Hematopoietic multipotent progenitor cell treated with erythropoietin and hydrocortisone succinate and interleukin-3 and kit ligand, for 17 days (in vitro differentiated cells): ENCODE results near the gene SEMA6C.

Experiments used
- DNase-seq: peaks from one replicate; pipeline ENCODE4 v3.0.0-alpha.2; 2015; ENCODE audit warnings: low spot score

The SEMA6C gene

GRCh38 chr1:151159373-151159772, 12.9 kb upstream of the SEMA6C start:
- DNase-seq = no peak

GRCh38 chr1:151158751-151159251, 12.4 kb upstream of the SEMA6C start:
- no peak for DNase-seq

- no peak for DNase-seq
Observed at GRCh38 chr1:151158326-151158725, 11.9 kb upstream of the SEMA6C start.

- DNase-seq = no peak
Observed at GRCh38 chr1:151157067-151157531, 10.7 kb upstream of the SEMA6C start.

GRCh38 chr1:151156515-151156819, 10.0 kb upstream of the SEMA6C start, which contains the start of gene TNFAIP8L2:
TSS of gene TNFAIP8L2 (plus strand) at chr1:151156649. CDS start at chr1:151158698, 2,049 bp downstream.
- peak; percentile 56 for DNase-seq

GRCh38 chr1:151147665-151148064, 1.2 kb upstream of the SEMA6C start:
- no peak for DNase-seq

- DNase-seq = peak; percentile 20
Observed at GRCh38 chr1:151147132-151147503, 687 bp upstream of the SEMA6C start.

- no peak for DNase-seq
Observed at GRCh38 chr1:151146072-151146411, 389 bp downstream of the SEMA6C start.

GRCh38 chr1:151145304-151146071, 943 bp downstream of the SEMA6C start:
- no peak for DNase-seq

- DNase-seq = no peak
Observed at GRCh38 chr1:151144474-151145303, 1.7 kb downstream of the SEMA6C start.

GRCh38 chr1:151143986-151144385, 2.4 kb downstream of the SEMA6C start:
- no peak for DNase-seq

GRCh38 chr1:151143057-151143435, 3.4 kb downstream of the SEMA6C start:
- DNase-seq = no peak

GRCh38 chr1:151142411-151143056, 3.9 kb downstream of the SEMA6C start:
- DNase-seq = no peak

GRCh38 chr1:151137789-151138188, 8.6 kb downstream of the SEMA6C start:
- DNase-seq = no peak

- DNase-seq = no peak
Observed at GRCh38 chr1:151135433-151136385, 10.7 kb downstream of the SEMA6C start.

- DNase-seq = no peak
Observed at GRCh38 chr1:151134991-151135390, 11.4 kb downstream of the SEMA6C start.

- no peak for DNase-seq
Observed at GRCh38 chr1:151134396-151134795, 12.0 kb downstream of the SEMA6C start.

- DNase-seq = no peak
Observed at GRCh38 chr1:151133018-151133806, 13.2 kb downstream of the SEMA6C start.

GRCh38 chr1:151132335-151133017, 14.0 kb downstream of the SEMA6C start:
- no peak for DNase-seq

- DNase-seq = no peak
Observed at GRCh38 chr1:151131701-151132334, 14.6 kb downstream of the SEMA6C start.
